NCI-H1417 (cell line): ENCODE results near the gene NR1H3.
A peak's percentile ranks its signal among the peaks of the same experiment; 100 is the strongest.

Source experiments
- DNase-seq, 3 experiments: peaks; one replicate each; lab custom pipeline; 2025; lab: John Stamatoyannopoulos, UW

The NR1H3 gene

DNA sequence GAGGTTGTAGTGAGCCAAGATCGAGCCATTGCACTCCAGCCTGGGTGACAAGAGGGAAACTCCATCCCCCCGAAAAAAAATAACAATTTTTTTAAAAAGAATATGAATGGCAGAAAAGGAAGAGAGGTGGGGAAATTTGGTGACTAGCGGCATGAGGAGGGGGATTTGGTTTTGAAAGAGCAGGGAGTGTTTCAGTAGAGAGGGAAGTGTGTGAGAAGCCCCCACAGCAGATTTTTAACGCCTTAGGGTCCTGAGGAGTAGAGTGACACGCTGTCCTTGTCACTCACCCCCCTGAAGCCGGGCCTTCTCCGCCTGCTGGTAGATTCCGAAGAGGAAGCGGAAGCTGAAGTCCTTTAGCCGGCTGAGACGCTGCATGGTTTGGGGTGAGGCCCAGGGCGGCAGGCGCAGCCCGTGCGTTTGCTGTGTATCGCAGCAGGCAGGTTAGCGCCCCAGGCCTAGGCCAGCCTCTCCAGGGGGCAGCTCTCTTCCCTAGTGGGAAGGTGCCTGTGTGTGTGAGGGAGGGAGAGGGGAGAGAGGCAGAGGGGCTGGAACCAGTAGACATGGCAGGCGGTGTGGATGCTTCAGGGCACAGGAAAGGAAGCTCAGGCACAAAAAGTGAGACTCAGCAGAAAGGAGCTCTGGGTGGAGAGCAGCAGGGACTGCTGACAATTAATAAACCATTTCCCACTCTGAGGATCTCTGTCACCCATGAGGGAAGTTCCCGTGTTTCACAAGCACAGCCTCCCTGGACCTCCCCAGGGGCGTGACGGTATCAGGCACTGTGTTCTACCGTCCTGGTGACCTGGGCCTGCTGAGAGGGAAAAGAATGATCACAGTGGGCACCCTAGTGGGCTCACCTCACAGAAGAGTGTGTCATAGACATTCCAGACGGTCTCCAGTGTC lies 13.1 kb upstream of the NR1H3 start:
- DNase-seq: no peak

DNA sequence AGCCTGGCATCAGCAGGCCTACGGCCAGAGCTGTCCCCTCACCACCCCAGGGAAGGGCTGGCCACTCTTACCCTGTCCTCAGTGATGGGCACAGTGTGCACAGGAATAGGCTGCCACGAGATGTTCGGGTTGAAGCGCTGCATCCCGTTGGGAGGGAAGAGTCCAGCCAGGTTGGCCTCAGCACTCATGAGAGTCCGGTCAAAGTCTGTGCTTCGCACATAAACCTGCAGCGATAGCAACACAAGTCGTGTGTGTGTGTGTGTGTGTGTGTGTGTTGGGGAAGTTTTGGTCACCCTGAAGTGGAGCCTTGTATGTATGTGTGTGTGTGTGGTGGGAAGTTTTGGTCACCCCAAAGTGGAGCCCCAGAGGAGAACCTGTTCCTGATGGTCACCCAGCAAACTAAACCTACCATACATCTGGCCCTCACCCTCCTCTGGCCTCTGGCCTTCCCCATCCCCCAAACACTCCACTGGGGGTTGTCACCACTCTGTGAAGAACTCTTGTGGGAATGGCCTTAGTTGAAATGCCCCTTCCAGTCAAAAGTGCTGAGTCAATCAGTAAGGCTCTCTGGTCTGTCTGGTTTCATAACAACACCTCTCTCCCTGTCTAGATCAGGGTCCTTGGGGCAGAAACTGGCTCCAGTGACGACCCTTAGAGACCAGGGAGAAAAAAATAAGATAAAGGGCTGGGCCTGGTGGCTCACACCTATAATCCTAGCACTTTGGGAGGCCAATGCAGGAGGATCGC lies 12.0 kb upstream of the NR1H3 start:
- no peak for DNase-seq

GRCh38 chr11:47247502-47247901 lies 10.3 kb upstream of the NR1H3 start:
- DNase-seq: no peak

GRCh38 chr11:47248304-47248663 lies 9.5 kb upstream of the NR1H3 start:
- DNase-seq: peak in 1 of 3 experiments; percentile 67

DNA sequence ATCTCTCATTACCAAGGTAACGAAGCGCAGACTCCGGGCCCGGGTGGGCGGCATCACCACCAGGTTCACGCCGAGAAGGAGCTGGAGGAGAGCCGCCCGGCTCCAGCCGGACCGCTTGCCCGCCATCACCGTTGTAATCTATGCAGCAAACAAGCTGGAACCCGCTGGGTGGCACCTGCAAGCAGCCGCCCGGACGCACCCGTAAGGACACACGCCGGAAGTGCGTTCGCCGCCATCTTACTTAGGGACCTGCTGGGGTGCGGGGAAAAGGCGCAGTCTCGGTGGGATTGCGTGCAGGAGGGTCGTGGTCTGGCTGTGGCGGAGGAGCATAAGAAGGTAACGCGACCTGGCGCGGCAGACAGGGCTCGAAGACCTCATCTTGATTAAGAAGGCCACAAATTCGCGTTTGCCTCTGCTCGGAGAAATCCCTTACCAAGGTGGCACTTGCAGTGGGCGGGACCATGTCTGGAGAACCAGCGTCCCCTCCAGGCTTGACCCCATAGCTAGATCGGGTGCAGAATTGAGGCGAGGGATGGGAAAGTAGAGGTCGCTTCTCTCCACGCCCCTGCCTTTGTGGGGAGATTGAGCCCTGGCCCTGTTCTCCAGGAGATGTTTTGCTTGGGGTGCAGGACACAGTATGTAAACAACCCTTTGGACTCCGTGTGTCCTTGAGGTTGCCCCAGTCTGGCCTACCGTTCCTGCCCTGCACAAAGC lies 9.0 kb upstream of the NR1H3 start, which contains the start of gene ACP2:
Gene ACP2 (minus strand): TSS at position 151 of the 714 bp plus-strand sequence. CDS start 25 bp downstream, at position 126.
- DNase-seq: peak; percentile 88 to 93 (median 90)

GRCh38 chr11:47249378-47249715 lies 8.4 kb upstream of the NR1H3 start:
- no peak for DNase-seq

- DNase-seq: no peak
These were observed 6.0 kb upstream of the NR1H3 start for GRCh38 chr11:47251751-47252150.

DNA sequence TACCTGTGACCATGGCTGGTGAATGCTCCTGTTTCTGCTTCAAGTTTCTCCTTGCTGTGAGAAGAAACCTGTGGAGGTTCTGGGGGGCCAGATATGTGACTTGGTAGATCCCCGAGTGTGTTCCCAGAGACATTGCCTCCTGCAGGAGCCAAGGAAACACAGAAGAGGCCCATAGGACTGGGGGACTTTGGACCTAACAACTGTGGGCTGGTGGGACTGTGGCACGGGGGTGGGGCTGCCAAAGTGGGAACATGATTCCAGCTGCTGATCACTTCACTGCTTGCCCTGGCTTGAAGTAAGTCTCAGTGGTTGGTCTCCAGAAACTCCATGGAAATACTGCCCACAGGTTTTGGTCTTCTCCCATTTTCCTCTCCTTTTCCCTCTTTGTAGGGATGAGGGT lies 4.1 kb upstream of the NR1H3 start:
- no peak for DNase-seq

DNA sequence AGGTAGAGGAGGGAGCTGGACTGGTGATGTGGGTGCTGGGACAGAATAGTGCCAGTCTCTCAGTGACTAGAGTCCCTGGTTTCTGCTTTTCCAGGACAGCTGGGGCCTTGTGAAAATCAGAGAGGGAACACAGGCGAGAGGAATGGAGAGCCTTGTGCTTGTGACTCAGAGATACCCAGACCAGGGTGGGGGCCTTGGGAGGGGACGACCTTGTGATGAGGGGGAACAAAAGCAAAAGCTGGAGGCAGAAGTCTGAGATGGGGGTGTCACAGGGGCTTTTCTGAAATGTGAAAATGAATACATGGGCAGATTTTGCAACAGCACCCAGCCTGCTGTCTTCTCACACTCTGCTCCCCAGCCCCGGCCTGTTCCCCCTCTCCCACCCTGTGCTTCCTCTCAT lies 3.4 kb upstream of the NR1H3 start:
- DNase-seq: no peak

GRCh38 chr11:47256374-47256773 lies 1.4 kb upstream of the NR1H3 start:
- DNase-seq: no peak

DNA sequence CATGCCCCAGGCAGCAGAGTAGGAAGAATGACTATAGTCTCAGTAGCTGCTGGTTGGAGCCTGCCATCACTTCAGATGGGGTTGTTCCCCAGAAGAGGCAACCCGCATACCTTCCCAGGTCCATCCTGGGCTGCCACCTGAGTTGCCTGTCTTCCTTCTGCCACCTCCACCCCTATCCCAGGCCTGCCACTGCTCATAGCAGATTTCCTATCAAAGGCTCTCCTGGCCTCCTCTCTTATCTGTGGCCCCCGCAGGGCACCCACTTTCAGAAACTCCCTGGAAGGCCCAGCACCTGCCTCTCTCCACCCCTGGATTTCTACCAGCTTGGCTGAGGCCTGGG lies 649 bp upstream of the NR1H3 start:
- DNase-seq: no peak

DNA sequence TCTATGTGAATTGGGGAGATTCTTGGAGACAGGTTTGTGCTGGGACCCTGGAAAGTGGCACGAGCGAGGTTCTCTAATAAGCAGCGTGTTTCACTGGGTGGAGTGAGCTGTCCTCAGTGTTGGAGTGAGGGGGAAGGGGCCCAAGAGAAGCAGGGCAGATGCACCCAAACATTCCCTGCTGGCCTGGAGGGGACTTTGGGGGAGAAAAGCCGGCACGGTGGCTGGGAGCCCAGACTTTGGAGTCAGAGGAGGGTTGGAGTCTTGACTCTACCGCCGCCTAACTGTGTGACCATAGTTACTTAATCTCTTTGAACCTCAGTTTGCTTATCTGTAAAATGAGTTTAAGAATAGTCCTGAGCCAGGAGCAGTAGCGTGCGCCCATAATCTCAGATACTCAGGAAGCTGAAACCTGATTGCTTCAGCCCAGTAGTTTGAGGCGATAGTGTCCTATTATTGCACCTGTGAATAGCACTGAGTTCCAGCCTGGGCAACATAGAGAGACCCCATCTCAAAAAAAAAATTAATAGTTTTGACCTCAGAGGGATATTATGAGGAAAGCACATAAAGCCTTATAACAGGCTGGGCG lies 614 bp downstream of the NR1H3 start:
- no peak for DNase-seq

GRCh38 chr11:47259232-47259977 lies 1.6 kb downstream of the NR1H3 start:
- no peak for DNase-seq

- no peak for DNase-seq
These were observed 2.6 kb downstream of the NR1H3 start for GRCh38 chr11:47260366-47260765.

- DNase-seq: no peak
These were observed 3.5 kb downstream of the NR1H3 start for GRCh38 chr11:47261291-47261800.

DNA sequence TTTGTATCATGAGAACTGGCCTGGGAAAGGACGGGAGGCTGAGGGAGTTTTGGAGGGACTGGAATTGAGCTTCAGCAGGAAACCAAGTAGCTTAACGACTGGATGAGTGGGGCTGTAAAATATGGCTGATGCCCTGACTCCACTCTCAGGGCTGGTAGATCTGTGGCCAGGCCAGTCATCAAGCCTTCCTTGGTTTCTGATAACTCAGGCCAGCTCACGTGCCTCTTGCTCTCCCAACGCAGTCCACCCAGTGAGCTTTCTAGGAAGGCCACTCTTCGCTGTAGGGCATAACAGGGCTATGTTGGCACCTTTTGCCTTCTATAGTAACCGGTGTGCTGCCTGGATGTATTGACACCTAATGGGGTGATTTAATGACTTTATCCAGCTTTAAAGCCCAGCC lies 6.3 kb downstream of the NR1H3 start:
- DNase-seq: no peak

- no peak for DNase-seq
These were observed 6.7 kb downstream of the NR1H3 start for GRCh38 chr11:47264521-47264920.

GRCh38 chr11:47267876-47268275 lies 10.1 kb downstream of the NR1H3 start:
- no peak for DNase-seq

- no peak for DNase-seq
These were observed 10.7 kb downstream of the NR1H3 start for GRCh38 chr11:47268448-47269001.

DNA sequence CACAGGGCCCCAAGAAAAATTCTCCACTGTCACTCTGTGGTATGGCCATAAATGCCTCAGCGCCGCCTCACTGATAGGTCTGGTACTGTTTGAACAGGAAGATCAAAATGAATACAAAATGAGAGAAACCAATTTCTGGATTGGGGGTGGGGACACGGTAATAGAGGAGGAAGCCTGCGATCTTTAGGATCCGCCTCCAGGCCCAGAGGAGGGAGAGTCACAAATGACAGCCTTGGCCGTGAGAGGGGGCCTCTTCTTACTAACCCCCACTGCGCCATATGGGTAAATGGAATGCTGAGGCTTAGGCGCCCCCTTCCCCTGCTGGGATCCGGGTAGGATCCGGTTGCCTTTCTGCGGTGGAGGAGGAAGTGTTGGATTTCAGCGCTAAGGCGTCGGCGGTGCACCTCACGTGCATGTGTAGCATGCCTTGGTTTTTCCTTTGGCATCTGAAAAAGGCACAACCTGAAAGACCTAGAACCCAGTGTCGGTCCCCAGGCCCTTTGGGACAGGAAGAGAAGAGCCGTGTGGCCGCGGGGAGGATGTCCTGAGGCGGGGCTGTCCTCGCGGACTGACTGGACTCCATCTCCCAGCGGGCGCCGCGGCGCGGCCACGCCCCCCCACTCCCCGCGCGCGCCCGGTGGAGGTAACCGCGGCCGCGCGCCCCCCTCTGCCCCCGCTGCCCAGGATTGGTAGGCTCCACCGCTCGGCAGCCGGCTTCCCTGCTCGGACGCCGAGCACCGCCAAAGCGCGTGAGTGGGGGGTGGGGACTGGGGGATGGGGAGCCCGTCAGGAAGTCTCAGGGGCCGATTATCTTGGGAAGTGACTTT lies 11.4 kb downstream of the NR1H3 start:
- peak; percentile 93 to 95 (median 94) for DNase-seq
